Spinal cord (tissue), 10 donors: ENCODE results near the gene HMG20A. TPM values are rescaled to one million over a fixed set of nuclear protein-coding genes. Genes with fewer than 3 reads are reported as not detected.

Experiments used
- DNase-seq, 6 donors: peaks; one replicate each; pipeline versions ENCODE4 v3.0.0 to v3.0.0-alpha.2; 2013 to 2015; ENCODE audit warnings: low spot score in 6 of 6, low read depth in 4 of 6
- H3K27ac ChIP-seq: one replicate; pipeline ENCODE4 v1.5.1; 2013; ENCODE audit warnings: low read depth, low read length, control low read depth
- H3K27me3 ChIP-seq: one replicate; pipeline ENCODE4 v1.6.1; 2013; ENCODE audit warnings: low read length; ENCODE audit not compliant: control insufficient read depth, insufficient read depth
- H3K36me3 ChIP-seq: one replicate; pipeline ENCODE4 v1.6.1; 2013; ENCODE audit warnings: low read length; ENCODE audit not compliant: control insufficient read depth, insufficient read depth
- H3K4me1 ChIP-seq: one replicate; pipeline ENCODE4 v1.6.1; 2013; ENCODE audit warnings: low read length; ENCODE audit not compliant: control insufficient read depth, insufficient read depth
- H3K4me3 ChIP-seq: one replicate; pipeline ENCODE4 v1.5.1; 2013; ENCODE audit warnings: low read depth, low read length, control low read depth
- H3K9me3 ChIP-seq: one replicate; pipeline ENCODE4 v1.6.1; 2013; ENCODE audit warnings: low read length; ENCODE audit not compliant: control insufficient read depth, insufficient read depth
- WGBS: methylation state at CpG from one replicate; pipeline ENCODE4 v1.1.5; 2013; ENCODE audit warnings: missing lambda C conversion rate; ENCODE audit not compliant: insufficient coverage; 5-methylcytosine and 5-hydroxymethylcytosine counted together
- polyA plus RNA-seq, 2 donors: library from polyadenylated mRNA; unstranded; fragments of 120-200 nt; gene quantifications; one replicate each; pipeline ENCODE4 v1.2.1, GENCODE V29; 2013; ENCODE audit not compliant: insufficient read length in 2 of 2
- total RNA-seq, 2 donors: library from RNA; depleted of rRNA in 1 of 2; stranded (reverse); fragments of 120-200 nt in 1 of 2; fragments of >200 nt in 1 of 2; gene quantifications; one replicate each; pipeline versions ENCODE4 v1.2.3 to v1.2.4, GENCODE V29; 2013 to 2014
- donor health status: healthy.

The HMG20A gene
- total and polyA plus RNA-seq, 4 donors = 39.6 to 49.7 (median 48.1) TPM

- no peaks in the 10 kb centered on the region for H3K36me3 ChIP-seq
- H3K27me3 ChIP-seq = no peaks in the 10 kb centered on the region
- no peak overlapping the region for H3K27ac ChIP-seq
- DNase-seq = no peak
- H3K9me3 ChIP-seq = no peaks in the 10 kb centered on the region
- H3K4me1 ChIP-seq = peaks cover 10% of the 10 kb centered on the region
- no CpG with 5 or more reads among the region's 3 CpGs for WGBS
- no peak overlapping the region for H3K4me3 ChIP-seq
These were observed 4.4 kb downstream of the HMG20A start for GRCh38 chr15:77425104-77425503.

- no peak overlapping the region for H3K27ac ChIP-seq
- WGBS = no CpG with 5 or more reads among the region's 1 CpG
- H3K27me3 ChIP-seq = no peaks in the 10 kb centered on the region
- no peaks in the 10 kb centered on the region for H3K36me3 ChIP-seq
- H3K4me3 ChIP-seq = no peak overlapping the region
- no peaks in the 10 kb centered on the region for H3K9me3 ChIP-seq
- H3K4me1 ChIP-seq = peaks cover 6% of the 10 kb centered on the region
- DNase-seq = no peak
These were observed 5.7 kb downstream of the HMG20A start for GRCh38 chr15:77426377-77426776.

- Histone ChIP-seq H3K4me1 (peaks cover 4% of the 10 kb centered on the region), H3K9me3 (no peaks in the 10 kb centered on the region), H3K27me3 (no peaks in the 10 kb centered on the region), H3K36me3 (no peaks in the 10 kb centered on the region), H3K4me3 (no peak overlapping the region), H3K27ac (no peak overlapping the region)
- DNase-seq = no peak
- WGBS = no CpG with 5 or more reads among the region's 1 CpG
These were observed 6.2 kb downstream of the HMG20A start for GRCh38 chr15:77426871-77427270.

- no peak overlapping the region for H3K27ac ChIP-seq
- no peak for DNase-seq
- H3K27me3 ChIP-seq = no peaks in the 10 kb centered on the region
- no peaks in the 10 kb centered on the region for H3K4me1 ChIP-seq
- no peaks in the 10 kb centered on the region for H3K9me3 ChIP-seq
- H3K4me3 ChIP-seq = no peak overlapping the region
- no CpG with 5 or more reads among the region's 2 CpGs for WGBS
- H3K36me3 ChIP-seq = no peaks in the 10 kb centered on the region
These were observed 9.5 kb downstream of the HMG20A start for GRCh38 chr15:77430213-77430612.

GRCh38 chr15:77430652-77431051 is 10.0 kb downstream of the HMG20A start:
- Histone ChIP-seq H3K4me3 (no peak overlapping the region), H3K27me3 (no peaks in the 10 kb centered on the region), H3K36me3 (no peaks in the 10 kb centered on the region), H3K9me3 (no peaks in the 10 kb centered on the region), H3K4me1 (no peaks in the 10 kb centered on the region), H3K27ac (no peak overlapping the region)
- no peak for DNase-seq
- no CpG with 5 or more reads among the region's 2 CpGs for WGBS

- Histone ChIP-seq H3K9me3 (no peaks in the 10 kb centered on the region), H3K4me3 (no peak overlapping the region), H3K27ac (no peak overlapping the region), H3K36me3 (no peaks in the 10 kb centered on the region), H3K4me1 (no peaks in the 10 kb centered on the region), H3K27me3 (no peaks in the 10 kb centered on the region)
- WGBS = 96% methylated on average over 2 of the region's 2 CpGs
- DNase-seq = no peak
These were observed 16.1 kb downstream of the HMG20A start for GRCh38 chr15:77436822-77437221.

- WGBS = 100% methylated on average over 3 of the region's 4 CpGs
- Histone ChIP-seq H3K36me3 (no peaks in the 10 kb centered on the region), H3K4me3 (no peak overlapping the region), H3K27me3 (no peaks in the 10 kb centered on the region), H3K4me1 (no peaks in the 10 kb centered on the region), H3K27ac (no peak overlapping the region), H3K9me3 (no peaks in the 10 kb centered on the region)
- no peak for DNase-seq
These were observed 16.6 kb downstream of the HMG20A start for GRCh38 chr15:77437264-77437663.

GRCh38 chr15:77440378-77440999 is 19.8 kb downstream of the HMG20A start:
- WGBS = no CpG with 5 or more reads among the region's 3 CpGs
- H3K27ac ChIP-seq = no peak overlapping the region

GRCh38 chr15:77446840-77447390 is 26.2 kb downstream of the HMG20A start:
- no CpG with 5 or more reads among the region's 4 CpGs for WGBS
- Histone ChIP-seq H3K27me3 (no peaks in the 10 kb centered on the region), H3K27ac (no peak overlapping the region), H3K9me3 (no peaks in the 10 kb centered on the region), H3K4me1 (peaks cover 2% of the 10 kb centered on the region), H3K4me3 (no peak overlapping the region), H3K36me3 (no peaks in the 10 kb centered on the region)
- DNase-seq = no peak

More at GRCh38 chr15:77440378-77440999, 19.8 kb downstream of the HMG20A start:
- no peak for DNase-seq
- Histone ChIP-seq H3K36me3 (no peaks in the 10 kb centered on the region), H3K4me3 (no peak overlapping the region), H3K27me3 (no peaks in the 10 kb centered on the region), H3K4me1 (peaks cover 2% of the 10 kb centered on the region), H3K9me3 (no peaks in the 10 kb centered on the region)

- no peaks in the 10 kb centered on the region for H3K9me3 ChIP-seq
- H3K27me3 ChIP-seq = no peaks in the 10 kb centered on the region
- WGBS = no CpG with 5 or more reads among the region's 1 CpG
- no peaks in the 10 kb centered on the region for H3K4me1 ChIP-seq
- DNase-seq = no peak
- H3K4me3 ChIP-seq = no peak overlapping the region
- H3K36me3 ChIP-seq = no peaks in the 10 kb centered on the region
- H3K27ac ChIP-seq = no peak overlapping the region
These were observed 33.6 kb downstream of the HMG20A start for GRCh38 chr15:77454265-77454664.
